DMS153 treated with DMSO at 0.1 percent for 48 hours (cell line): ENCODE measurements around the gene ZCCHC7.
"Not testable (repeated sequence)": the region's sequence is repeated elsewhere in the genome, so short reads cannot be mapped to it uniquely, and the experiment has no call there.

Experiments
- DNase-seq: peaks from one replicate; lab custom pipeline; 2025; ENCODE audit not compliant: unreplicated experiment; lab: John Stamatoyannopoulos, UW

The ZCCHC7 gene

GRCh38 chr9:37120843-37121335 is 515 bp downstream of the ZCCHC7 start:
- not testable (repeated sequence) for DNase-seq

- no peak for DNase-seq
Measured at GRCh38 chr9:37121881-37122280, 1.5 kb downstream of the ZCCHC7 start.

DNA sequence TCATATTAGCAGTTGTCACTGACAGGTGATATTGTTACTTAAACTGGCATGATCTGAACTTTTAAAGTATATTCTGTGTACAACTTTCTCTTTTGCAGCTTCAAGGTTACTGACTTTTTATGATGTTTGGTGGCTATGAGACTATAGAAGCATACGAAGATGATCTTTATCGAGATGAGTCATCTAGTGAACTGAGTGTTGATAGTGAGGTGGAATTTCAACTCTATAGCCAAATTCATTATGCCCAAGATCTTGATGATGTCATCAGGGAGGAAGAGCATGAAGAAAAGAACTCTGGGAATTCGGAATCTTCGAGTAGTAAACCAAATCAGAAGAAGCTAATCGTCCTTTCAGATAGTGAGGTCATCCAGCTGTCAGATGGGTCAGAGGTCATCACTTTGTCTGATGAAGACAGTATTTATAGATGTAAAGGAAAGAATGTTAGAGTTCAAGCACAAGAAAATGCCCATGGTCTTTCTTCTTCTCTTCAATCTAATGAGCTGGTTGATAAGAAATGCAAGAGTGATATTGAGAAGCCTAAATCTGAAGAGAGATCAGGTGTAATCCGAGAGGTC is 5.9 kb downstream of the ZCCHC7 start:
- no peak for DNase-seq

- DNase-seq = no peak
Measured at GRCh38 chr9:37127018-37127417, 6.6 kb downstream of the ZCCHC7 start.

DNA sequence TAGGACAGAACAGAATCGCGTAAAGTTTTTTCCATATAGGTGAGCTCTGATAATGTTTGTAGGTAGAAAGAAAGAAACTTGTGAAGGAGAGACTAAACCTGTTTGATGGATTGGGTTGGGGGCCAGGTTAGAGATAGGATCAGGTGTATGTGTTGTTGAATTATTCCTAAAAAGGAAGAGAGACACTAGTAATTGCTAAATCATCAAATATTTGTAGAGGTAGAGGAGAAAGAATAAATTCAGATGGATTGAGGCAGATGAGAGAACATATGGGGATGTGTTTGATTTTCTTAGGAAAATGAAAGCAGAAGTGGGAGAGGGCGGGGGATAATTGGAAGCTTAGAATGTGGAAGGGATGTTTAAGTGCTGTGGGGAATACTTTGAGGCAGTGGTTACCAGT is 7.7 kb downstream of the ZCCHC7 start:
- no peak for DNase-seq

DNA sequence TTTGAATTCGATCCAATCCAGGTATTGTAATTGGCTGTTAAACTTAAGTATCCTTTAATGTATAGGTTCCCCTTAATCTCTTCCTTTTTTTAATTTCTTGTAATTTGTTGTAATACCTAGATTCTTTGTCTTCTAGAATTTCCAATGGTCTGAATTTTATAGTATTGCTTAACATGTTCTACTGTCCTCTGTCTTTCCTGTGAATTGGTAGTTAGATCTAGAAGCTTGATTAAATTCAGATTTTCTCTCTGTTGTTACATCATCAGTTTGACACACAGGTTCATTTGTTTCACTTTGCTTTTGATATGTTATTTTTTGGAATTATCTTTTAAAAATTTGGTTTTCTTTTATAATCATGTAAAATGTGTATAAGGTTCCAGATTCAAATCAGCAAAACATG is 13.8 kb downstream of the ZCCHC7 start:
- no peak for DNase-seq

DNA sequence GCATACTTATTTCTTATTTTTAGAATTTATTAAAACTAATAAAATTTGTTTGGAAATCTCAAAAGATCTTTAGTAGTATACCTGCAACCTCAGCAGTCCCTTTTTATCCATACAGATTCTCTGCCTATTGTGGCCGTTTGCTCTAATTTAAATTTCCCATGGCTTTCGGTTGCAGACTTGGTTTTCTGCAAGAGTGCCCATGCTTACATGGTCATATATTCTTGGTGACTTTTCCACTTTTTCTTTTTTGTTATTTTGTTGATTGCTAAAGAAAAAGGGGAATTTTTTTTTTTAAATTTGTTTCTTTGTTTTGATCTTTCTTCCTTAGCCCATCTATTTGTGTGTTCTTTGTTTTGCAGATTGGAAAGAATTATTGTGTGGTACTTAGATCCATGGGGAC is 20.6 kb downstream of the ZCCHC7 start:
- DNase-seq = no peak

DNA sequence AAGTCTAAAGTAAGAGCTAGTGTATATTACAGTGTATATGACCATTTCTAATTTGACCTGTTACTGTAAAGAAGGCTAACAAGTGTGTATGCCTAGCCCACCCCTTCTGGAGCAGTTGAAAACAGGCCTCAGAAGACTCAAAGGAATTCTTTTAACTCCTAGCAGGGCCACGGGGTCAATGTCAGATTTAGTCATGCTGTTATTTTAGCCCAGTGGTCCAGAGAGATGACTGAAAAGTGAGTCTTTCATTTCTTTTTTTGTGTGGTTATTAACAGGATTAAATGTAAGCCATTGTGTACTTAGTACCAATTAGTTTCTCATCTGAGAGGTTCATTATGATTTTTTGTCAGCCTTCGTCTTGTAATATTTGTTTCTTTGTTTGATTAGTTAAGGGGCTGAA is 24.4 kb downstream of the ZCCHC7 start:
- DNase-seq = no peak

DNA sequence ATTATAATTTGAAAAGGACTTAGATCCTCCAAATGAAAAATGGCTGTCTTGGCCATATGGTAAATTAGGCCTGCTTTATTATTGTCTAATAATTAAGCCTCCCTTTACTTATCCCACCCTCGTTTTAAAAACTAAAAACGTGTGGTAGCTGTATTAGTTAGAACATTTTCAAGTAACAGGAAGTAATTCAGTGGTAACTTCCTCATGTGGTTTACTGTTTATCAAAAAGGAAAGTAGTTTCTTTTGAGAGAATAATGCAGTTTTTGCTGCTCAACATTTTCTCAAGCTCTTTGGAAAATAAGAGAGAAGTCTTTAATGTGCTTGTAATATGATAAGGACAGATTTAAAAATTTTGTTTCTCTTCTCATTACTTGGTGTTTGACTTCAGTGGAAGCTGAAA is 26.0 kb downstream of the ZCCHC7 start:
- no peak for DNase-seq

- no peak for DNase-seq
Measured at GRCh38 chr9:37148181-37148580, 27.8 kb downstream of the ZCCHC7 start.

DNA sequence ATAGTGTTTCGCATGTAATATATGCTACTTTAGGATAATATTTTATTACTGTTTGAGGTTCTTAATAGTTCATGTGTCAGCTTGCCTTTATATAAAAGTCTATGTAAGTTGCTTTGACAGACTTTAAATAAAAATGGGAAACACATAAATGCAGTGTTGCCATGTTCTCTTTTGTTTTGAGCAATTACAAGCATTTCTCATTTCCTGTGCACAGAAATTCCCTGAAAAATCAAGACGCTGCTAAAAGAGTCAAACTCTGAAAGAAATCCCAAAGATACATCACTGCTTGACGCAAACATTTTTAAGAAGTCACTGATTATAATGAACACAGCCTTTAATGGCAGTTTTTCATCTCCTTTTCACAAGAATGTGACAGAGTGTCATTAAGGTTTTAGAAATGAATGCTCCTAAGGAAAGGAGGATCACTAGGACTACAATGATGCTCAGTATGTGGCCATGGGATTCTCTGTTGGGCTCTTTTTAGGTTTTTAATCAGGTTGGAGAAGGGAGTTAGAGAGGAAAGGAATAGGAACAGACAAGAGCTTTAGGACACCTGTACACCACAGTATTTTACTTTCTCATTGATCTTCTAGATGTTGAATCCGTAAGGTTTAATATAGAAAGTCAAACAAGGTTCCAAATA is 29.4 kb downstream of the ZCCHC7 start:
- no peak for DNase-seq

GRCh38 chr9:37150415-37150814 is 30.0 kb downstream of the ZCCHC7 start:
- DNase-seq = no peak

DNA sequence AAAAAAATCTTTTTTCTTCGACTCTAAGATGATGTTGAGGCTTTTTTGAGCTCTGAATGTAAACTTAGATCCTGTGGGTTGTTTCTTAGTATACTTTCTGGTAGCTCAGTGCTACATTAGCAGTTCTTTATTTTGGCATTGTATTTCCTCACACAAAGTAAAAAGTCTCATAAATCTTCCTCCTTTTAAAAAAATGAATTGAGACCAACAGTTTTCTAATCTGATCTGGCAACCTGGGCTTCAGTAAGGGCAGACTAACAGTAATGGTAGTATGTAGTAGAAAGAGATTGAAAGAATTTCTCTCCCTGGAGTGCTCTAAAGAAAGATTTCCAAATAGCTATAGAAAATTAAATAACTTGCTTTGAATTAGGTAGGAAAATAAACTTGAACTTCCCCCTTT is 31.4 kb downstream of the ZCCHC7 start:
- DNase-seq = no peak

- DNase-seq = no peak
Measured at GRCh38 chr9:37152365-37152764, 32.0 kb downstream of the ZCCHC7 start.

DNA sequence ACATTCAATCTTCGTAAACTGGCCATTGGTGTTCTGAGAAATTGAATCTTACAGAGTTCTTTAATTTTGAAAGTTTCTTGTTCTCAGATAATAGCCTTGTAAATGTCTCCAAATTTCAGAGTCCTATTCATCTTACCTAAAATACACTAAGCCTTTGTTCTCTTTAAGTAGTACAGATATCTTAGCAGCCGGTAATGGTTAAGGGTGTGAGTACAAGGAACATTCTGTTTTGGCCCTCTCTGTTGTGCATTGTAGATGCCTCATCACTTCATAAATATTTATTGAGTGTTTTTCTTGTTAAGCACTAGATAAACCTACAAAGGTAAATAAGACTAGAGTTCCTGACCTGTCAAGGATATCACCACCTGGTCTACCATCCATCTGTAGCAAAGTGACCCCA is 35.2 kb downstream of the ZCCHC7 start:
- no peak for DNase-seq

DNA sequence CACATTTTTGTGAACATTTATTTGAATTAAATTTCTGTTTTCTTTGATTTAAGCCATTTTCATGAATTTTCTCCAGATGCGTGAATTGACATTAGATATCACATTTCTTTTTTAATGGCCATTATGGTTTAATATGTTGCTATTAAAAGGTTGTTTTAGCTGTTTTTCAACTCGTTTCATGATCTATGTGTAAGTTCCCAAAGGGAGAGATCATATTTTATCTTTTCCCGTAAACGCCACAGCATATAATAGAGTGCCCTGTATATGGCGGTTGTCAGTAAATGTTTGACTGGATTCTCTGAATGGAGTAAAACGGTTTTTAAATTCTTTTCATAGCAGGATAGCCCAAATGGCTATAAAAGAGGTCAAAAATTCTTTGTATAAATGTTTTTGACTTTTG is 35.8 kb downstream of the ZCCHC7 start:
- no peak for DNase-seq

- no peak for DNase-seq
Measured at GRCh38 chr9:37156781-37157356, 36.5 kb downstream of the ZCCHC7 start.

- DNase-seq = no peak
Measured at GRCh38 chr9:37157726-37158377, 37.5 kb downstream of the ZCCHC7 start.

DNA sequence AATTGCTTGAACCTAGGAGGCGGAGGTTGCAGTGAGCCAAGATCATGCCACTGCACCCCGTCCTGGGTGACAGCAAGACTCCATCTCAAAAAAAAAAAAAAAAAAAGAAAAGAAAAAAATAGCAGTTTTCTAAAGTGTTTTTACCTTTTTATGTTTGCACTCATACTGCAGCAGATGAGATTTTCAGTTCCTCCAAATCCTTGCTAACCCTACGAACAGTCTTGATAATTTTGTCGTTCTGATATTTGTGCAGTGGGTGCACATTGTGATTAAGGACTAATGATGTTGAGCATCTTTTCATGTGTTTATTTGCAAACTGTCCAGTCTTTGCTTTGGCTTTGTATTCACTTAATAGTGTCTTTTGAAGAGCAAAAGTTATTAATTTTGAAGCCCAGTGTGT is 42.9 kb downstream of the ZCCHC7 start:
- DNase-seq = no peak

- DNase-seq = not testable (repeated sequence)
Measured at GRCh38 chr9:37164335-37164734, 44.0 kb downstream of the ZCCHC7 start.

DNA sequence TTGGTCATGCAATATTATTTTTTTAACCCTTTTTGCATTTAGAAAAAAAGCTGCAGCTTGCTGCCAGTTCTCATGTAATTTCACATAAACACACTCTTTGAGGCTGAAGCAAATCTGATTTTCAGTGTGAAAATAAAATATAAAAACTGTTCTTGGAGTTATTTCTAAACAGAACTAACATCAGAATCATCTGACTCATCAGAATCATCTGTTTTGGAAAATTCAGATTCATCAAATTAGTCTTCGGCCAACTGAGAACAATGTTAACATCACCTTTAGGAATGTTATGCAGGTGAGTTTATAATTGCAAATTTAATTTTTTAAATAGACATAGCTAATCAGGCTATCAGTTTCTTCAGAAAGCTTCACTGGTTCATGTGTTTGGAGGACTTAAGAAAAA is 45.3 kb downstream of the ZCCHC7 start:
- DNase-seq = no peak

DNA sequence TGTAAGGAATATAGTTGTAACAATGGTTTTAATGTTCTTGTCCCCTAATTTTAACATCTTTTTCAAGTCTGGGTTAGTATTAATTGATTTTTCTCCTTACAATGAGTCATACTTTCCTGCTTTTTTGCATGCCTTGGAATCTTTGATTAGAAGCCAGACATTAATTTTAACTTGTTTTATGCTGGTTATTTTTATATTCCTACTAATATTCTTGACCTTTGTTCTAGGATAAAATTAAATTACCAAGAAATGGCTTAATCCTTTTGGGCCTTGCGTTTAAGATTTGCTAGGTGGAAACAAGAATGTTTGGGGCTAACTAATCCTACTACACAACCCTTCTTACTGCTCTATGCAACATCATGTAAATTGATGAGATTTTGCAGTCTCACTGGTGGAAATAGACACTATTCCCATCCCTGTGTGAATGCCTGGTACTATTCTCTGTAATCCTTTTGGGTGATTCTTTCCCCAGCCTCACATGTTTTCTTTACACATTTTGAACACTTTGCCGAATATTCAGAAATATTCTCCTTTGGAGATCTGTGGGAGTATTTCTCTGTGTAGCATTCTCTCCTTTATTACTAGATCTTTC is 47.2 kb downstream of the ZCCHC7 start:
- no peak for DNase-seq
